Measurements from ENCODE around the gene FAM136A.
"Not testable (repeated sequence)": the region's sequence is repeated elsewhere in the genome, so short reads cannot be mapped to it uniquely, and the experiment has no call there.

The FAM136A gene

GRCh38 chr2:70301344-70302194 lies at the start of gene FAM136A:
TSS of gene FAM136A (minus strand) at chr2:70302067. CDS start at chr2:70302011, 56 bp downstream.
- DNase-seq = peak; percentile 97

- DNase-seq = no peak
These were observed 48.2 kb upstream of the FAM136A start for GRCh38 chr2:70349921-70350685.

- DNase-seq = no peak
These were observed 46.0 kb upstream of the FAM136A start for GRCh38 chr2:70347831-70348230.

- DNase-seq = no peak
These were observed 42.3 kb upstream of the FAM136A start for GRCh38 chr2:70344195-70344594.

GRCh38 chr2:70341477-70341765 lies 39.6 kb upstream of the FAM136A start:
- no peak for DNase-seq

- DNase-seq = peak; percentile 72
These were observed 39.1 kb upstream of the FAM136A start for GRCh38 chr2:70340761-70341476.

GRCh38 chr2:70340075-70340474 lies 38.2 kb upstream of the FAM136A start:
- no peak for DNase-seq

GRCh38 chr2:70336552-70336951 lies 34.7 kb upstream of the FAM136A start:
- no peak for DNase-seq

- no peak for DNase-seq
These were observed 29.1 kb upstream of the FAM136A start for GRCh38 chr2:70331012-70331411.

- DNase-seq = no peak
These were observed 28.6 kb upstream of the FAM136A start for GRCh38 chr2:70330476-70330875.

GRCh38 chr2:70328921-70329561 lies 27.2 kb upstream of the FAM136A start:
- DNase-seq = no peak

GRCh38 chr2:70325875-70326274 lies 24.0 kb upstream of the FAM136A start:
- DNase-seq = no peak

GRCh38 chr2:70322518-70322917 lies 20.7 kb upstream of the FAM136A start:
- no peak for DNase-seq

- no peak for DNase-seq
These were observed 19.5 kb upstream of the FAM136A start for GRCh38 chr2:70321370-70321769.

GRCh38 chr2:70314640-70315039 lies 12.8 kb upstream of the FAM136A start:
- no peak for DNase-seq

- DNase-seq = no peak
These were observed 10.7 kb upstream of the FAM136A start for GRCh38 chr2:70312560-70312959.

- DNase-seq = no peak
These were observed 9.0 kb upstream of the FAM136A start for GRCh38 chr2:70310899-70311298.

- no peak for DNase-seq
These were observed 3.7 kb upstream of the FAM136A start for GRCh38 chr2:70305531-70305930.

- DNase-seq = no peak
These were observed 2.6 kb upstream of the FAM136A start for GRCh38 chr2:70304498-70304897.

- DNase-seq = no peak
These were observed 1.3 kb upstream of the FAM136A start for GRCh38 chr2:70303186-70303585.

GRCh38 chr2:70302195-70302546 lies 304 bp upstream of the FAM136A start:
- DNase-seq = not testable (repeated sequence)

GRCh38 chr2:70300771-70301343 lies 1.0 kb downstream of the FAM136A start:
- no peak for DNase-seq

GRCh38 chr2:70297828-70298227 lies 4.0 kb downstream of the FAM136A start:
- DNase-seq = not testable (repeated sequence)
